ENCODE measurements around the gene CASZ1.

Gene CASZ1

GRCh38 chr1:10724948-10725847, 71.2 kb downstream of the CASZ1 start:
- no peak for DNase-seq

GRCh38 chr1:10724511-10724910, 71.9 kb downstream of the CASZ1 start:
- DNase-seq: no peak

- no peak for DNase-seq
Observed at GRCh38 chr1:10724052-10724494, 72.4 kb downstream of the CASZ1 start.

- no peak for DNase-seq
Observed at GRCh38 chr1:10723317-10723716, 73.1 kb downstream of the CASZ1 start.

- DNase-seq: no peak
Observed at GRCh38 chr1:10722803-10723202, 73.6 kb downstream of the CASZ1 start.

GRCh38 chr1:10721381-10722321, 74.8 kb downstream of the CASZ1 start:
- DNase-seq: no peak

- no peak for DNase-seq
Observed at GRCh38 chr1:10720635-10721034, 75.8 kb downstream of the CASZ1 start.

- DNase-seq: no peak
Observed at GRCh38 chr1:10718083-10718415, 78.4 kb downstream of the CASZ1 start.

GRCh38 chr1:10717296-10718082, 79.0 kb downstream of the CASZ1 start:
- DNase-seq: no peak

GRCh38 chr1:10716840-10717239, 79.6 kb downstream of the CASZ1 start:
- no peak for DNase-seq

GRCh38 chr1:10714337-10715114, 81.9 kb downstream of the CASZ1 start:
- DNase-seq: no peak

- DNase-seq: no peak
Observed at GRCh38 chr1:10713614-10714013, 82.8 kb downstream of the CASZ1 start.

- DNase-seq: no peak
Observed at GRCh38 chr1:10712568-10713362, 83.7 kb downstream of the CASZ1 start.

GRCh38 chr1:10710489-10710888, 86.0 kb downstream of the CASZ1 start:
- no peak for DNase-seq

GRCh38 chr1:10709646-10710045, 86.8 kb downstream of the CASZ1 start:
- DNase-seq: no peak

- no peak for DNase-seq
Observed at GRCh38 chr1:10709165-10709564, 87.3 kb downstream of the CASZ1 start.

- no peak for DNase-seq
Observed at GRCh38 chr1:10708757-10709156, 87.7 kb downstream of the CASZ1 start.

- DNase-seq: no peak
Observed at GRCh38 chr1:10707208-10707607, 89.2 kb downstream of the CASZ1 start.

GRCh38 chr1:10706376-10706913, 90.0 kb downstream of the CASZ1 start:
- no peak for DNase-seq

GRCh38 chr1:10705953-10706352, 90.5 kb downstream of the CASZ1 start:
- DNase-seq: no peak

GRCh38 chr1:10704368-10704882, 92.0 kb downstream of the CASZ1 start:
- DNase-seq: no peak

Measured in NK-92 treated with Interleukin-12 subunit alpha and Interleukin-12 subunit beta, amount 100 ng/mL, for 24 hours (cell line).